HEK293 (cell line): ENCODE measurements around the gene IPO13.

Experiments used
- CTCF ChIP-seq: fragments of 450-650 bp; formaldehyde crosslinking; IDR thresholded peaks from 2 replicates; pipeline ENCODE4 v1.5.1; 2016; ENCODE audit warnings: missing biosample characterization, missing genetic modification characterization
- SETDB1 ChIP-seq: IDR thresholded peaks from one replicate; pipeline ENCODE4 v1.6.1; 2017; ENCODE audit warnings: mild to moderate bottlenecking, low read length, moderate library complexity, mixed read lengths; ENCODE audit not compliant: insufficient read length
- TRIM28 ChIP-seq: IDR thresholded peaks from 2 replicates; pipeline ENCODE4 v1.6.1; 2011; ENCODE audit warnings: low read length, control low read depth, borderline replicate concordance
- YY1 ChIP-seq: fragments of 450-650 bp; formaldehyde crosslinking; IDR thresholded peaks from 2 replicates; pipeline ENCODE4 v1.5.1; 2018; ENCODE audit warnings: missing biosample characterization, missing genetic modification characterization
- ZFP37 ChIP-seq: fragments of 450-650 bp; formaldehyde crosslinking; IDR thresholded peaks from 2 replicates; pipeline ENCODE4 v1.5.1; 2016; ENCODE audit warnings: missing biosample characterization, missing genetic modification characterization
- ZNF169 ChIP-seq: fragments of 450-650 bp; formaldehyde crosslinking; IDR thresholded peaks from 2 replicates; pipeline ENCODE4 v1.5.1; 2016; ENCODE audit warnings: missing biosample characterization, missing genetic modification characterization
- ZNF341 ChIP-seq: fragments of 450-650 bp; formaldehyde crosslinking; IDR thresholded peaks from 2 replicates; pipeline ENCODE4; 2016; ENCODE audit warnings: low read depth, missing biosample characterization, missing genetic modification characterization
- ZNF398 ChIP-seq: fragments of 450-650 bp; formaldehyde crosslinking; IDR thresholded peaks from 2 replicates; pipeline ENCODE4 v1.5.1; 2017; ENCODE audit warnings: missing biosample characterization, missing genetic modification characterization
- ZNF555 ChIP-seq: fragments of 450-650 bp; formaldehyde crosslinking; conservative IDR thresholded peaks from 2 replicates; pipeline ENCODE4 v1.5.1; 2017; ENCODE audit warnings: missing biosample characterization, mild to moderate bottlenecking, missing genetic modification characterization, inconsistent platforms

- TF ChIP-seq CTCF (tag by site-specific recombination), result no peak
- TF ChIP-seq ZNF398 (tag by site-specific recombination), result no peak
- no peak for TF ChIP-seq ZNF555 (tag by site-specific recombination)
- no peak for TF ChIP-seq ZFP37 (tag by site-specific recombination)
- TF ChIP-seq TRIM28, result no peak
- no peak for TF ChIP-seq SETDB1
- TF ChIP-seq YY1 (tag by site-specific recombination), result no peak
- TF ChIP-seq ZNF341 (tag by site-specific recombination), result no peak
- no peak for TF ChIP-seq ZNF169 (tag by site-specific recombination)
Observed at GRCh38 chr1:43938383-43938782, 8.4 kb upstream of the IPO13 start.
